Stimulated activated CD8-positive, alpha-beta memory T cell treated with anti-CD3 and anti-CD28 coated beads, Interleukin-15, amount 100 ng/mL, for 4 hours (primary cell): Measurements from ENCODE around the gene CADM3.

Source experiments
- DNase-seq, 2 donors: peaks; one replicate each; pipeline ENCODE4 v3.0.0-alpha.2; 2020; ENCODE audit warnings: low read depth in 2 of 2

Gene CADM3

DNA sequence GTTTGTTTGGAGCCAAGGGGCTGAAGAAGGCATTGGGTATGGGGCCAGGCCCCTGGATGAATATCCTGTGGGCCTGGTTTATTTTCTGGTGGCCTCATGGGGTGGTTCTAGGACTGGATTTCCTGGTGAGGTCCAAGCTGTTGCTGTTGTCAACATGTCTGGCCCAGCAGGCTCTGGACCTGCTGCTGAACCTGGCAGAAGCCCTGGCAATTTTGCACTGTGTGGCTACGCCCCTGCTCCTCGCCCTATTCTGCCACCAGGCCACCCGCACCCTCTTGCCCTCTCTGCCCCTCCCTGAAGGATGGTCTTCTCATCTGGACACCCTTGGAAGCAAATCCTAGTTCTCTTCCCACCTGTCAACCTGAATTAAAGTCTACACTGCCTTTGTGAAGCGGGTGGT lies 34.7 kb downstream of the CADM3 start:
- DNase-seq, result no peak

DNA sequence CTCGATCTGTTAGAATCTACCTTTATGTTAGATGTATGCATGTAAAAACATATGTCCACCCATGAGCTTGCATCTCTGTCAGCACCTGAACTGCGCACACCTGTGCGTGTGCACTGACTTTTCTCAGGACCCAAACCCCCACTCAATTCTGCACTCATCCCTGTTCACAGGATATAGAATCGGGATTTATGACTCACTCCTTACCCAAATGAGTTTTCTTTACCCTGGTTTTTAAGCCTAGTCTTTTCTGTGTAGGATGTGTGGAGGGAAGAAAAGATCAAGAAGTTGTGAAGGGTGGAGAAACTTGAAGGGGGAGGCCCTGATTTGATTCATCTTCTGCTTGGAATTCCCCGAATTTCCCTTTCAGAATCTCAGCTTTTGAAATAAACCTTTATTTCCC lies 35.7 kb downstream of the CADM3 start:
- DNase-seq, result no peak

DNA sequence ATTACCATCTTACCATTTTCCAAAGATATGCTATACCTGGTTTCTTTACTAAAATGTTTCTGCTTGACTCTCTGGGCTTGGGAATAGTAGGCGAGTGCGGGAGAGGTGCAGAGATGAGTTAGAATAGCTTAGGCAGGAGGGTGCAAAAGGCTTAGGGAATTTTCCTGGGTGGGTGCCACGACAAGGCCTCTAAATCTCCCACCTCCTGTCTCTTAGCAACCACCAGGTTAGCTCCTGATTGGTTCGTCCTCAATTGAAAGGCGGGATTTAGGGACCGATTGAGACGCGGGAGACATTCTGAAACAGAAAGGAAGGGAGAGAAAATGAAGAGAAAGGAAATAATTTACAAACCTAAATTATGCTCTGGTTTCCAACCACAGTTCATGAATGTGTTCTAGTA lies 36.4 kb downstream of the CADM3 start:
- DNase-seq, result no peak

DNA sequence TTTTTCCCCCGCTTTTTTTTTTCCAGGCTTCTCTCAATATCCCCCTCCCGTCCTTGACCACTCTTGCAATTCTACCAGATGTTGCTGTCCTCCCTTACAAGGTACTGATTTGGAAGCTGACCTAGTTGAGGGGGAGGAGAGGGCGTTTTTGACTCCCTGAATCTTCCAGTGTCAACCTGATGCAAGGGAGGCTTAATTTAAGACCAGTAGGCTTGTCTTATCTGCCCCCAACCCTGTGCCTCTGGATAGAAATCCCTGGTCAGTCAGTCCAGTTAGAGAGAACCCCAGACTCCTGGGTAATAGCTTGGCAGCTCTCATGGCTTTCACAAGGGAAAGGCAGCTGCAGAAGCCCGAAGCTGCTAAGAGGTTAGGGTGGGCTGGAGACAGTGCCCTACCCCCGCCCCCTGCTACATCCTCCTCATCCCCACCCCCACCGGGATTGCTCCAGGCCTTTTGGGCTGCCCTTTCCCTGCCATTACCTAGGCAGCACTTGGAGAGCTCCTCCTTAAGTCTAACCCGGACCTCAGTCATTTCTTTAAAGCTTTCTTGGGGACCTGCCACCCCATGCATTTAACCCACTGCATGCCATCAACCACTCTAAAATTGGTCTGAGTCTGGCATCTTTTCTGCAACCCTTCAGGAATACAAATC lies 36.9 kb downstream of the CADM3 start:
- DNase-seq, result no peak

DNA sequence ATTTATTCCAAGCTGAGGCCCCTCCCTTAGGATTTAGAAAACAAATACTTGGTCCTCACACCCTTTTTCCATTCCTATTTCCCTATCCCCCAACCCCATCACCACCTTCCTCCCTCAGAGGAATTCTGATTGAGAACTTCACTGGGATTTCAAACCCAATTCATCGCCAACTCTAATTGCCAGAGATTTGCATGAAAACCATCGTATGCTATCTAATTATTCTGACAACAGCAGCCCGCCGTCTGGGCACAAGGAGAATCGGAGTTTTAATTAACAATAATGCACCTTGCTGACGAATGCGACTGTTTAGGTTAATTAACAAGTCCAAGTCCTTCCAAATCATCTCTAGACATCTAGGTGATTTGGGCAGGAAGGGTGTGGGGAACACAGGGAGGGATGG lies 37.6 kb downstream of the CADM3 start:
- DNase-seq, result no peak

DNA sequence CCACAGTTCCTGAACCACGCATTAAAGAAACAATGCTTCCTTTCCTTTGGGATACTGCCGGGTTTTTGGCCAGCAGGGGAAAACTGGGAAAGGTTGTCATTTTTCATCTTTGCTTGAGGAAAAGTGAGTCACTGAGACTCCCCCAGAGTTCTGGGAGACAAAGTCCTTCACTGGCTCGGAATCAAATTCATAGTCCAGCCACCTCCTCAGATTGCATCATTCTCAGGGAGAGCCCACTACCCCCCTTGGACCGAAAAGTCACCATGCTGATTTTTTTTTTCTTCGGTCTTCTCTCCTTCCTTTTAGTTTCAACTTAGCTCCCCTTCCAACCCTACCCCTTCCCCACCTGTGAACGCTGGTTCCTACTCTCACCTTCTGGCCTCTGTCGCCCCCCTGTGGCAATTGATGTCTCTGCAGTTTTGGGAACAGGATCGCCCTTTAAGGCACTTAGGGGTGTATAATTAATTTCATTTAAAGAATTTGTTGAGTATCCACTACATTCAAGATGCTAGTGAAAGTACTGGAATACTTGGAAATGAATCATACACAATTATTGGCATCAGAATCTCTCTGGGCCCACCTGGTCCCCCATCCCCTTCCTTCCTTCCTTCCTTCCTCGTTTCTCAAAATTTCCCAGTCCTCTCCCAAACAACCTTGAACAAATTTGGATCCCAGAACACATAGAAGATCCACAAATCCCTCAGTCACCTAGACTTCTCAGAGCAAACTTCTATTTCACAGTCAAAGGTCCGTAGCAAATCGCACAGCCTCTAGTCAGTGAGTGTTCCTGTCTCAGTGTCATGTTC lies 40.1 kb downstream of the CADM3 start:
- DNase-seq, result no peak

DNA sequence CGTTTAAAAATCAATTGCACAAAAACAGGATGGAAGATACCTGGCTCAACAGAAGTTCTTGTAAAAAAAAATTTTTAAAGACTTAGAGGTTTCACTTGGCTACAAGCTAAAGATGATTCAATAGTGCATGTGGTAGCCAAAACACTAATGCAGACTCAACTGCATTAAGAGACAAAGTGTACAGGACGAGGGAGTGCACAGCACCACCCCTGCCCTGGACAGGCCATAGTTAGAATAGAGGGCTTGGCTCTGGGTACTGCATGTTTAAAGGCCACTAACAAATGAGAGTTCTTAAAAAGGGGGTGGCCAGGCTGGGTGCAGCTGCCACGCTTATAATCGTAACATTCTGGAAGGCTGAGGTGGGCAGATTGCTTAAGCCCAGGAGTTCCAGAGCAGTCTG lies 41.2 kb downstream of the CADM3 start:
- no peak for DNase-seq

DNA sequence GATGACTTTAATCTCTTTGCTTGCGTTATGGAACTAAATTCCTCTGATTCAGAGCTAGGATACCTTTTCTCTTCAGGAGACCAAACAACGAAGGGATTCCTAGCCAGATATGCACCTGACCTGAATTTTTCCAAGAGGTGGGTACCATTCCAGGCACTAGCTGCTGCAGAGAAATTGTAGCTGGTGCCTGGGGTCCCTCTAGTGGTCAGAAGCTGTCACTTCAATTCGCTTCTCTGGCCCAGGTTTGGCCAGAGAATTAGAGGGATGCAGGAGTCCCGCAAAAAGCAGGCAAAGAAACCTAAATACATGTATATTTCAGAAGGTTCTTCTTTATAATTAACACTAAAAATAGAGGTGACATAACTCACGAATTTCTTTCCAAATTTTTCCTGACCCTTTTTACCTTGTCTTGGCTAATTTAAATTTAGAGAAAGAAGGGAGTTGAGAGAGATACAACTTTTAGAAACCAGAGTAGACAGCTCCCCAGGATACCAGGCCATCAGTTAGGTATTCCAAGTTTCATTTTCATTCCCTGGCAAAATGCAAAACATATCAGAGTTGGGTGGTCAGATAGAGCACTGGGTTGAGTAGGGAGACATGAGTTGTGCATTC lies 42.8 kb downstream of the CADM3 start:
- no peak for DNase-seq

DNA sequence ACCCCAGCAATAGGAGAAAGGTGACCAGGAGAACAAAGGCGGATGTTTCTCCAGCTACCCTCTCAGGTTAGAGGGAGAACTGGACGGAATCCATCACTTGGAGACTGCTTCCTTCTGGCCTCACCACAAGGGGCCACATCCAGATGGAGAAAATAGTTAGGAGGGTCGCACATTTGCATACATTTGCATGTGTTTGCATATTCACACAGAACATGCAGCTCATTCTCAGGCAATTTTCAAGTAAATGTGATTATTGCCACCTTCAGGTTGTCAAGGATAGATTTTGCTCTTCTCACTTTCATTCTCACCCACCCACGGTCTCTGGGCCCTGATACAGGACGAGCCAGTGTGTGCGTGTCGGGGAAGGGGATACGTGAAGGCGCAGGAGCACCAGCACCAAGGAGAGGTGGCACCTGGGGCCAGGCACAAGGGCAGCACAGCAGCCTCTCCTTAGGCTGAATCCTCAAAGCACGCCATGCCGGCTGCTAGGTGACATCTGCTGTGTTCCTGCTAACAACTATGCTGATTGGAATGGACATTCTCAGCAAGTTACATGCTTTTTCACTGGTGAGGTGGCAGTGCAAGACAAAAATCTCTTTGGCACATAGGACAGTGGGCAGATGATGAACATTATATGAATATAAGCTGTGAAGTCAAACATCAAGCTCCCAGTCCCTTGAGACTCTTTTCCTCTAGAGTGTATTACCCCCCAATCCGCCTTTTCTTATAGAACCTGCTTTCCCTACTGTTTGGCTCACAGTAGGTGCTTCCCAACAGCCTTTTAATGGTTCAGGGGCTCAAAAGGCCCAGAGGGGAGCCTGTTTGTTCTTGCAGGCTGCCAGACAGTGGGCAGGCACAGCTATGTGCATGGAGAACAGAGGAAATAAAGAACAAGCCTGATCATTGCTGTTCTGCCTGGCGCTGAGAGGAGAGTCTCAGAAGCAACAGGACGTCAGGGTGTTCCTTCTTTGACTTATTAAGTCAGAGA lies 47.5 kb downstream of the CADM3 start:
- no peak for DNase-seq

DNA sequence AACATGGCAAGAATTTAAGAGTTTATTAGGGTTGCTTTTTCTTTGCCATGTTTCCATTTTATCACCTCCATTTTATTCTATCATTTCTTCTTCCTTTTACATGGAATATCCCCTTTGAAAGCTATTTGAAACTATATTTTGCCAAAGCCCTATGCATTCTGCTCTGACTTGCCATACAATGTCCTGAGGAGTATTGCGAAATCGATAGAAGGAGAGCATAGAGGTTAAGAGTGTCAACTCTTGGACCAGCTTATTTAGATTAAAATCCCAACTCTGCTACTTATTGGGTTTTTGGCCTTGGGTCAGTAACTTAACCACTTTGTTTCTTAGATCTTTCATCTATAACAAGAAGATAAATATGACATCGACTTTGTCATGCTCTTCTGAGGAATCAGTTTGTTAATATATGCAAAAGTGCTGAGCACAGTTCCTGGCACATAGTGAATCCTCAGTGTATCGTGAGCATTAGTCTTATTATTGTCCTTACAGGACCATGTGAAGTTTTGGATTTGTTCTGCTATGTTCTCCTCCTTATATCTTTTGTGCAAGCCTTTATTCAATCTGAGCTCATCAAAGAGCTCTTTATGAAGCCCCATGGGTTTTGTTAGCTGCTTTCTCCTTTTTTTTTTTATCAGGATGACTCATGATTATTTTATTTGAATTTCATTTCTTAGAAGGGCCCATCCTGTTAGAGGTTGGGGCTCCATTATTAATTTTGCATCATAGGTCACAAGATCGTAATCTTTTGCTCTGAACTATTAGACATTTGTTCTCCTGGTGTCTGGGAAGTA lies 50.9 kb downstream of the CADM3 start:
- no peak for DNase-seq

DNA sequence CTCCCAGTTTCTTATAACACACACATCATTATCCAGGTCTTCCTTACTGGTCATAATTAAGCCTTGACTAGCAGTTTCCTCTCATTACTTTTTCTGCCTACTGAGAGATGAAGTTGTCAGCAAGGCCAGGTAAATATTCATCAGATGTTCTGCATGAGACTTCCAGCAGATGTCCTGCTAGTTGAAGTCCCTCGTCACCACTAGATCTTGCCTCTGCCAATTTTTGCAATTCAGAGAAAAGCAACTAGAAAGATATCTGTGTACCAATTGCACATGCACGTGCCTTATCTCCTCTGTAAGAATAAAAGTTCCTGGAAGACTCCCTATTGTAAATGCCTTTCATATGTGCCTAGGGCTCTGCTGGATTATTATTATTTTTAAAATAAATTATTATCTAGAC lies 51.6 kb downstream of the CADM3 start:
- DNase-seq, result no peak

DNA sequence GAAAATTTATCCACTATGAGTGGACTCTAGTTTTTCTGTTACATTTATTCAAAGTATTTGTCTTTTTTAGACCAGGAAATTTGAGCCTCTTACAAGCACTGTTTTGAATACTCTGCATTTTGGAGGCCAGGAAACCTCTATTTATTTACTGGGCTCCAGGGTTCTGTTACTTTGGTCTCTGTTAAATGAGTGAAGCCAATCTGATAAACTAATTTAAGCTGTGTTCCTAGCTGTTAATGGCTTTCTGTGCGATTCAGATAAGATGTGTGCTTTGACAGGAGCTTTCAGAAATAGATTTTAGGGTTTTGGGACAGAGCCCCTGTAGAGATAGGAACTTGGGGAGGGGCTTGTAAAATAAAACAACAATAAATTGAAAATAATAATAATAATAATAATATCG lies 57.1 kb downstream of the CADM3 start:
- DNase-seq, result no peak

DNA sequence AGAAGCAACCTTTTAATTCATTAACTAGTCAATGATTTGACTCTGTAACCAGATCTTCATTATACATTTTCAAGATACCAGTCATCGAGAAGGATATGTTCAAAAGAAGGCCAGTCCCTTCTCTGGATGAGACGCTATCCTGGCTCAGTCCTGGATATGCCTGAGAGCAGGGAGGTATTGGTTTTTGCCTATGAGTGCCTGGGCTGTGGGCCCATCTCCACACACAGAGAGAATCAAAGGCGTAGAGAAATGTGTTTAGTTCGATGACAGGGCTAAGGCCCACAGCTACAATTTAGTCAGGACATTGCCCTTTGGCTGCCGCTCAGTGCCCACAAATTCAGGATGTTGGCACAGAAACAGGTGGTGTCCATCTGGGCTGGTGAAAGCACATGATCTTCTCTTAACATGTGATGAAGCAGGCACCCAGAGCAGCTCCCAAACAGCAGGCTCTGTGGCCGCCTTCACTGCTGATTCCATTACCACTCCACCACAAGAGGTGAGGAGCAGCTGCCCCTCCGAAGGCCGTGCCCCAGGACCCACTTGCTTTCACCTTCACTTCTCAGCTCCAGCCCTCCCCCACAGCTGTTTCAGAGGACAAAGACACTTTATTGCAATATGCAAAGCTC lies 58.0 kb downstream of the CADM3 start:
- DNase-seq, result no peak

DNA sequence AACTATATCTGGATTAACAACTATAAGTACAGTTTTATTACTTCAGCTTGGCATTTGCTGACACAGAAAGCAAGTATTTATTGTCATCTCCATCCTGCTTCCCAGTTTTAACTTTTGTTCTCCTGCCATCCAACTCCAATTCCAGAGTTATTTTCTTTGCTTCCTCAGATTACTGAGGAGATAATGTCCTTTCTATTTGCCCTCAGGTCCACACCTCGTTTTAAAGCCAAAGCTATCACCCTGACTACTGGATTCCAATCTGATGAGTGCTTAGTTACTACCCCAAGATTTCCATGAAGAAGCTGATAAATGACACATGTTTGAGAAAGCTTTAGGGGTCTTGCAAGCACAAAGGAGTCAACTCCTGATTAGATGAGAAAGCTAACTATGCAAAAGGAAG lies 58.5 kb downstream of the CADM3 start:
- no peak for DNase-seq

DNA sequence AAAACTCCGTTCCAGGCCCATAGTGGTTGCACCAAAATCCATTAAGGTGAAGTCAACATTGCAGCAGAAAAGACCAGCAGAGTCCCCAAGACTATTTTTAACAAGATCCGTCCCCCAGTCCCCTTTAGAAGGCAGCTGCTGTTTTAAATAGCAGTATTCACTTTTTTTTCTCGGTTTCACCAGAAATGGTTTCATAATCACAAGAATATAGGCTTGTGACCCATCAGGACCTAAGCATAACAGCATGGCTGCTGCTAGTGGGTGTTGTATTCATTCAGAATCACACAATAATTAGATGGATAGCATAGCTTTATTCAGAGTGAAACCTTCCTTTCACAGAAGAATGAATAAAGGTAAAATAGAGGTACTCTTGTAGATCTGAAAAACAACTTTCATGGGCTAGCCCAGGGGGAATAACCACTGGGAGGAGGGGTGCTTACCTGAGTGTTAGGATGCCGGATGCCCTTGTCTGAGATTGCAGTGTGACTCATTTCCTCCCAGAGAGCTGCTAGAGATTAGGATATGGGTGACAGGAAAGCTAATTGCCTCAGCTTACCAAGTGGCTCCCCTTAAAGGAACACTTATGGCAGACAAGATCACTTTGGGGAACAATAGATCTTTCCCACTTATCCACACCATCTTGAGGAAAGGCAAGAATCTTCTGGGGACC lies 68.3 kb downstream of the CADM3 start:
- no peak for DNase-seq

DNA sequence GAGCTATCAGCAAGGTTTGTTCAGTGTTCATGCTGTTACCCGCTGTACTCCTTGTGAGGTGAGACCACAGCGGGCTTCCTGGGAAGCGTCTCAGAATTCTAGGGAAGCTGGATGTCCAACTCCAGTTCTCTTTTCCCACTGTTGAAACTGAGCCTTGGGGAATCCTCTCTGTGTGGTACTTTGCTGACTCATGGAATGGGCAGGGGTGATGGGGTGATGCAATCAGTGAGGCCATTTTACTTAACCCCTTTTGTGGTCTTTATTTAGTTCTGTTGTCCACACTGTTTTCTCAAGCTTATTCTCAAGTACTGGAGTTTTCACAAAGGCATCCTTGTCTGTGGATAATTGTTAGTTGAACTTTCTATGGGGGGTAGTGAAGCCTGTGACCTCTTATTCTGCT lies 75.9 kb downstream of the CADM3 start:
- DNase-seq, result no peak

DNA sequence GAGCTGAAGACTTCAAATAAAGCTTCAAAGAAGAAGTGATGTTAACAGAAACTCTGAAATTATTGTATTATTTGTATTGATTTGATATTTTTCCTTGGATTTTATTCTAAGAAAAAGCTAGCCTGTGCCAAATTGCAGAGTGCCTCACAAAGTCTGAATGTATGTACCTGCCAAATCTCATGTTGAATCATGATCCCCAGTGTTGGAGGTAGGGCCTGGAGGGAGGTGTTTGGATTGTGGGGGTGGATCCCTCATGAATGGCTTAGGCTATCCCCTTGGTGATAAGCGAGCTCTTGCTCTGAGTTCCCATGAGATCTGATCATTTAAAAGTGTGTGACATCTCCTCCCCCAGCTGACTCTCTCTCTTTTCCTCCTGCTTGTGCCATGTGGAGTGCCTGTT lies 76.9 kb downstream of the CADM3 start:
- no peak for DNase-seq

DNA sequence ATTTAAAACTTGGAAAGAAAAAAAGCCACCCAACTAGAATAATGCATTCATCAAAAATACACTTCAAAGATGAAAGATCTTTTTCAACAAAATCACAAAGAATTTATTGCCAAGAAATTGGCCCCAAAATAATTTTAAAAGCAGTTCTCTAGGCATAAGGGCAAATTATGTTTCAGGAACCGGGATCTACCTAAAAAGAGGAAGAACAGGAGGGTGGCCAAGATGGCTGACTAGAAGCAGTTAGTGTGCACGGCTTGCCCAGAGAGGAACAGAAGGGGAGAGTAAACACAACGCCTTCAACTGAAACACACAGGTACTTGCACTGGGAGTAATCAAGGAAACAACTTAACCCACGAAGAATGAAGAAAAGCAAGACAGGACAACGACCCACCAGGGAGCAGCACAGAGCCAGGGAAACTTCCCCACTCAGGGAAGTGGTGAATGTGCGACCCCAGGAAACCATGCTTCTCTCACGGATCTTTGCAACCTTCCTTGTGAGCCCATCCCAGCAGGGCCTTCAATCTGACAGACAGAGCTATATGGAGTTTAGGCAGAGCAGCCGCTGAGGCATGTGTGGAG lies 79.3 kb downstream of the CADM3 start:
- no peak for DNase-seq
